HepG2 (cell line): ENCODE measurements around the gene CD34. TPM values are rescaled to one million over a fixed set of nuclear protein-coding genes. Genes with fewer than 3 reads are reported as not detected.
A peak's percentile ranks its signal among the peaks of the same experiment; 100 is the strongest.

Experiments used
- ARID5B ChIP-seq: IDR thresholded peaks from 2 replicates; pipeline ENCODE4 v1.4.0; 2020; ENCODE audit warnings: mild to moderate bottlenecking, missing genetic modification reagents
- ATF7 ChIP-seq, 2 experiments: fragments of 450-650 bp in 1 of 2; sonication (generic) in 1 of 2; formaldehyde crosslinking in 1 of 2; IDR thresholded peaks; 2 replicates each; pipeline versions ENCODE4 v1.4.0 to v1.6.1; 2016 to 2020; ENCODE audit warnings: antibody characterized with exemption in 1 of 2, mild to moderate bottlenecking in 1 of 2, missing genetic modification reagents in 1 of 2
- FOXA3 ChIP-seq: IDR thresholded peaks from 2 replicates; pipeline ENCODE4 v1.6.1; 2016; ENCODE audit warnings: missing genetic modification reagents, missing compliant biosample characterization
- GATAD2A ChIP-seq: IDR thresholded peaks from 2 replicates; pipeline ENCODE4 v1.6.1; 2016
- KAT8 ChIP-seq: IDR thresholded peaks from 2 replicates; pipeline ENCODE4 v1.6.1; 2016; ENCODE audit warnings: missing genetic modification reagents, missing compliant biosample characterization
- LCORL ChIP-seq, 2 experiments: fragments of 450-650 bp in 1 of 2; sonication (generic) in 1 of 2; formaldehyde crosslinking in 1 of 2; IDR thresholded peaks; 2 replicates each; pipeline versions ENCODE4 v1.5.0 to v1.6.1; 2017 to 2020; ENCODE audit warnings: antibody characterized with exemption in 1 of 2, missing genetic modification reagents in 1 of 2
- PAF1 ChIP-seq: IDR thresholded peaks from 2 replicates; pipeline ENCODE4 v1.6.1; 2016; ENCODE audit warnings: missing genetic modification reagents, missing compliant biosample characterization
- POGZ ChIP-seq: sonication (generic); formaldehyde crosslinking; IDR thresholded peaks from 2 replicates; pipeline ENCODE4 v1.4.0; 2020; ENCODE audit warnings: mild to moderate bottlenecking, missing genetic modification reagents
- SALL1 ChIP-seq: sonication (generic); formaldehyde crosslinking; IDR thresholded peaks from 2 replicates; pipeline ENCODE4 v1.8.0; 2022; ENCODE audit warnings: mild to moderate bottlenecking, missing genetic modification reagents
- SRF ChIP-seq: IDR thresholded peaks from 2 replicates; pipeline ENCODE4 v1.6.1; 2011; ENCODE audit warnings: mild to moderate bottlenecking, low read depth, low read length, moderate library complexity
- TRIM24 ChIP-seq: sonication (generic); formaldehyde crosslinking; IDR thresholded peaks from 2 replicates; pipeline ENCODE4 v1.8.0; 2022; ENCODE audit warnings: mild to moderate bottlenecking, missing genetic modification reagents
- ZBTB10 ChIP-seq: sonication (generic); formaldehyde crosslinking; IDR thresholded peaks from 2 replicates; pipeline ENCODE4 v1.4.0; 2020; ENCODE audit warnings: missing genetic modification reagents, borderline replicate concordance
- ZBTB26 ChIP-seq: IDR thresholded peaks from 2 replicates; pipeline ENCODE4 v1.6.1; 2016; ENCODE audit warnings: missing compliant biosample characterization, missing genetic modification reagents, borderline replicate concordance
- ZNF501 ChIP-seq: sonication (generic); formaldehyde crosslinking; IDR thresholded peaks from 2 replicates; pipeline ENCODE4 v1.5.1; 2020; ENCODE audit warnings: mild to moderate bottlenecking, moderate library complexity, missing genetic modification reagents
- ZNF616 ChIP-seq: sonication (generic); formaldehyde crosslinking; IDR thresholded peaks from 2 replicates; pipeline ENCODE4 v1.5.0; 2020; ENCODE audit warnings: low read depth, mild to moderate bottlenecking, missing genetic modification reagents
- ZNF749 ChIP-seq: sonication (generic); formaldehyde crosslinking; IDR thresholded peaks from 2 replicates; pipeline ENCODE4 v1.8.0; 2022; ENCODE audit warnings: mild to moderate bottlenecking, missing genetic modification reagents, moderate library complexity, borderline replicate concordance
- polyA plus RNA-seq, 8 experiments: library from polyadenylated mRNA; depleted of rRNA in 3 of 8; stranded (reverse) in 7 of 8; unstranded in 1 of 8; fragments of >200 nt; fragmentation: Illumina TruSeq in 4 of 8; extraction: Trizol in 4 of 8; gene quantifications; 2 replicates each; pipeline versions ENCODE4 v1.2.1 to v1.2.3, GENCODE V29; 2011 to 2016; ENCODE audit warnings: low read depth in 4 of 8, missing spikeins in 1 of 8, mixed read lengths in 1 of 8; ENCODE audit not compliant: insufficient read depth in 1 of 8
- total RNA-seq, 5 experiments: library from RNA; depleted of rRNA; stranded (reverse); fragments of >200 nt; fragmentation: Illumina TruSeq; extraction: Trizol; gene quantifications; 2 replicates each; pipeline ENCODE4 v1.2.3, GENCODE V29; 2016; ENCODE audit warnings: low read depth in 1 of 5
- TF ChIP-seq, protein P1 (sequence below): sonication (generic); formaldehyde crosslinking; IDR thresholded peaks from 2 replicates; pipeline ENCODE4 v1.8.0; 2022; ENCODE audit warnings: missing genetic modification reagents, mild to moderate bottlenecking, moderate library complexity, borderline replicate concordance
- TF ChIP-seq, protein P2 (sequence below): IDR thresholded peaks from 2 replicates; pipeline ENCODE4 v1.6.1; 2016; ENCODE audit warnings: mild to moderate bottlenecking

The CD34 gene
- total and polyA plus RNA-seq, 2 of the 13 experiments (the other 11 are each of a cell fraction or from before 2014, with no cell fraction given) = not detected

GRCh38 chr1:207848234-207848633 is 62.7 kb downstream of the CD34 start (continued):
- TF ChIP-seq ZBTB26 (CRISPR knock-in tag) = 0 out of 2 replicates have a peak, but pooled peaks have one; percentile 37
- peak; percentile 45; the same call in 1 of the 2 replicates for TF ChIP-seq POGZ (CRISPR knock-in tag)
- no peak for TF ChIP-seq ZNF749 (CRISPR knock-in tag)
- TF ChIP-seq LCORL (IDR thresholded peaks at IDR 0.05) = no peak
- TF ChIP-seq LCORL (CRISPR knock-in tag; IDR thresholded peaks at IDR 0.05) = no peak
- TF ChIP-seq, protein P1, sequence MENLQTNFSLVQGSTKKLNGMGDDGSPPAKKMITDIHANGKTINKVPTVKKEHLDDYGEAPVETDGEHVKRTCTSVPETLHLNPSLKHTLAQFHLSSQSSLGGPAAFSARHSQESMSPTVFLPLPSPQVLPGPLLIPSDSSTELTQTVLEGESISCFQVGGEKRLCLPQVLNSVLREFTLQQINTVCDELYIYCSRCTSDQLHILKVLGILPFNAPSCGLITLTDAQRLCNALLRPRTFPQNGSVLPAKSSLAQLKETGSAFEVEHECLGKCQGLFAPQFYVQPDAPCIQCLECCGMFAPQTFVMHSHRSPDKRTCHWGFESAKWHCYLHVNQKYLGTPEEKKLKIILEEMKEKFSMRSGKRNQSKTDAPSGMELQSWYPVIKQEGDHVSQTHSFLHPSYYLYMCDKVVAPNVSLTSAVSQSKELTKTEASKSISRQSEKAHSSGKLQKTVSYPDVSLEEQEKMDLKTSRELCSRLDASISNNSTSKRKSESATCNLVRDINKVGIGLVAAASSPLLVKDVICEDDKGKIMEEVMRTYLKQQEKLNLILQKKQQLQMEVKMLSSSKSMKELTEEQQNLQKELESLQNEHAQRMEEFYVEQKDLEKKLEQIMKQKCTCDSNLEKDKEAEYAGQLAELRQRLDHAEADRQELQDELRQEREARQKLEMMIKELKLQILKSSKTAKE (CRISPR knock-in tag) = no peak
- TF ChIP-seq, protein P2, sequence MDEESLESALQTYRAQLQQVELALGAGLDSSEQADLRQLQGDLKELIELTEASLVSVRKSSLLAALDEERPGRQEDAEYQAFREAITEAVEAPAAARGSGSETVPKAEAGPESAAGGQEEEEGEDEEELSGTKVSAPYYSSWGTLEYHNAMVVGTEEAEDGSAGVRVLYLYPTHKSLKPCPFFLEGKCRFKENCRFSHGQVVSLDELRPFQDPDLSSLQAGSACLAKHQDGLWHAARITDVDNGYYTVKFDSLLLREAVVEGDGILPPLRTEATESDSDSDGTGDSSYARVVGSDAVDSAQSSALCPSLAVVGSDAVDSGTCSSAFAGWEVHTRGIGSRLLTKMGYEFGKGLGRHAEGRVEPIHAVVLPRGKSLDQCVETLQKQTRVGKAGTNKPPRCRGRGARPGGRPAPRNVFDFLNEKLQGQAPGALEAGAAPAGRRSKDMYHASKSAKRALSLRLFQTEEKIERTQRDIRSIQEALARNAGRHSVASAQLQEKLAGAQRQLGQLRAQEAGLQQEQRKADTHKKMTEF (CRISPR knock-in tag) = 0 out of 2 replicates have a peak, but pooled peaks have one; percentile 24
- no peak for TF ChIP-seq ATF7 (IDR thresholded peaks at IDR 0.05)
- TF ChIP-seq ATF7 (CRISPR knock-in tag; IDR thresholded peaks at IDR 0.05) = no peak
- TF ChIP-seq PAF1 (CRISPR knock-in tag) = no peak
- peak; percentile 59; the same call in 1 of the 2 replicates for TF ChIP-seq KAT8 (CRISPR knock-in tag)
- peak; percentile 58 for TF ChIP-seq FOXA3
- TF ChIP-seq ARID5B = peak; percentile 58; the same call in 1 of the 2 replicates
- TF ChIP-seq ZNF501 (CRISPR knock-in tag) = no peak
- no peak for TF ChIP-seq ZBTB10 (CRISPR knock-in tag)
- TF ChIP-seq SALL1 (CRISPR knock-in tag) = peak; percentile 25; the same call in 1 of the 2 replicates
- no peak for TF ChIP-seq TRIM24
- 0 out of 2 replicates have a peak, but pooled peaks have one; percentile 14 for TF ChIP-seq GATAD2A (CRISPR knock-in tag)
- TF ChIP-seq ZNF616 = no peak
- no peak for TF ChIP-seq SRF
